Stimulated activated CD4-positive, alpha-beta T cell treated with anti-CD3 and anti-CD28 coated beads, Interleukin-4, amount 100 ng/mL, for 1 hour (primary cell): Measurements from ENCODE around the gene CEBPB.
A peak's percentile ranks its signal among the peaks of the same experiment; 100 is the strongest.
"Not testable (repeated sequence)": the region's sequence is repeated elsewhere in the genome, so short reads cannot be mapped to it uniquely, and the experiment has no call there.

ENCODE experiments used
- DNase-seq: peaks from one replicate; pipeline ENCODE4 v3.0.0-alpha.2; 2020

Gene CEBPB

DNA sequence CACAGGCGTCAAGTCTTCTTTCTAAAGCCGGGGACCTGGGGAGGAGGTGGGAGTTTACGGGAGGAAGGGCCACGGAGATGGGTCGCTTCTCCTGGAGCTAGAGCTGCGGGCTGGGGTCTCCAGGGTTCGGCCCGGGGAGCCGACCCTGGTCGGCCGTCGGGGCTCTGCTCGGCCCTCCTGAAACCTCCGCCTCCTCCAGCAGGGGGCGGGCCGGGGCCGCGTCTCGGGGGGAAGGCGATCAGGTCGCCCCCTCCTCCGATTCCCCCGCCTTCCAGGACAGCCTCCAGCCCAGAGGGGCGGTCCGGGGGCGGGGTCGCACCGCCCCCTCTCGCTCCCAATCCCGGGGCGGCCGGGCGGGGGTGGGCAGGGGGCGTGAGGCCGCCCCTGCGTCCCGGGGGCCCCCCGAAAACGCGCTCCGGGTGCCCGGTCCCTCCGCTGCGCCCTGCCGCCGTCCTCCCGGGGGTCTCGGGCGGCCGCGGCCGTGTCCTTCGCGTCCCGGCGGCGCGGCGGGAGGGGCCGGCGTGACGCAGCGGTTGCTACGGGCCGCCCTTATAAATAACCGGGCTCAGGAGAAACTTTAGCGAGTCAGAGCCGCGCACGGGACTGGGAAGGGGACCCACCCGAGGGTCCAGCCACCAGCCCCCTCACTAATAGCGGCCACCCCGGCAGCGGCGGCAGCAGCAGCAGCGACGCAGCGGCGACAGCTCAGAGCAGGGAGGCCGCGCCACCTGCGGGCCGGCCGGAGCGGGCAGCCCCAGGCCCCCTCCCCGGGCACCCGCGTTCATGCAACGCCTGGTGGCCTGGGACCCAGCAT lies at the start of gene CEBPB:
Gene CEBPB, plus strand, starts transcription at position 580 of the 814 bp plus-strand sequence. Its CDS starts 204 bp downstream, at position 784.
- DNase-seq = peak; percentile 82

GRCh38 chr20:50141018-50141675 lies 49.5 kb upstream of the CEBPB start:
- no peak for DNase-seq

- no peak for DNase-seq
Measured at GRCh38 chr20:50141811-50142561, 48.6 kb upstream of the CEBPB start.

- no peak for DNase-seq
Measured at GRCh38 chr20:50142812-50143211, 47.8 kb upstream of the CEBPB start.

DNA sequence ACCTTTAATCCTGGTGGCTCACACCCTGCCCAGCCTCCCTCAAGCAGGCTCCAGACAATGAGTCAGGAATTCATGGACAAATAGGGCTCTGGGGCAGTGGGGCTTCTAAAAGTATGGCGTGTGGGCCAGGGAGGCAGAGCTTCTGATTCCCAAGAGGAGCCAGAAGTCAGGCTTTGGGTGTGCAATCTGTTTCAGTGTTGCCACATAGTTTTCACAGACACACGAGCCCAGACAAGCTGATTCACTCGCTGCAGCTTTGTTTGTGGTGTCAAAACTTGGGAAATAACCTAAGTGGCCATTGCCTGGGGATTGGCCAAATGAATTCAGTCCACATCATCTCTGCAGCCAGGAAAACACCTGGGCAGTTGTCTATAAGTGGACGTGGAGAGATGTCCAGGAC lies 46.3 kb upstream of the CEBPB start:
- no peak for DNase-seq

GRCh38 chr20:50145566-50145965 lies 45.1 kb upstream of the CEBPB start:
- no peak for DNase-seq

DNA sequence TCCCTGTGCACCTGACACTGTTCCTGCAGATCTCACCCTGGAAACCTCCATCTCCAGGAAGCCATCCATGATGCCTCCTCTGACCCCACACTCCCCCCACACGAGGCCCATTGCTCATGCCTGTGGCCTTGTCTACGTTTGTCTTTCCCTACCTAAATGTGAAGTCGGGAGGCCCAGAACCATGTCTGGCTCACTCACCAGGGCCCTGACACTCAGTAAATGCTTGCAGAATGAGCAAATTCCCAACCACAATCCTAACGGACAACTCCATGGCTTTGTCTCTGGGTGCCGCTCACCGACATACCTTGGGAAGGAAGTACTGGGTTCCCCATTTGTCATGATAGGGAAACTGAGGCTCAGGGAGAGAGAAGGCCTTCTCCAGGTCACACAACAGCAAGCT lies 44.4 kb upstream of the CEBPB start:
- DNase-seq = no peak

DNA sequence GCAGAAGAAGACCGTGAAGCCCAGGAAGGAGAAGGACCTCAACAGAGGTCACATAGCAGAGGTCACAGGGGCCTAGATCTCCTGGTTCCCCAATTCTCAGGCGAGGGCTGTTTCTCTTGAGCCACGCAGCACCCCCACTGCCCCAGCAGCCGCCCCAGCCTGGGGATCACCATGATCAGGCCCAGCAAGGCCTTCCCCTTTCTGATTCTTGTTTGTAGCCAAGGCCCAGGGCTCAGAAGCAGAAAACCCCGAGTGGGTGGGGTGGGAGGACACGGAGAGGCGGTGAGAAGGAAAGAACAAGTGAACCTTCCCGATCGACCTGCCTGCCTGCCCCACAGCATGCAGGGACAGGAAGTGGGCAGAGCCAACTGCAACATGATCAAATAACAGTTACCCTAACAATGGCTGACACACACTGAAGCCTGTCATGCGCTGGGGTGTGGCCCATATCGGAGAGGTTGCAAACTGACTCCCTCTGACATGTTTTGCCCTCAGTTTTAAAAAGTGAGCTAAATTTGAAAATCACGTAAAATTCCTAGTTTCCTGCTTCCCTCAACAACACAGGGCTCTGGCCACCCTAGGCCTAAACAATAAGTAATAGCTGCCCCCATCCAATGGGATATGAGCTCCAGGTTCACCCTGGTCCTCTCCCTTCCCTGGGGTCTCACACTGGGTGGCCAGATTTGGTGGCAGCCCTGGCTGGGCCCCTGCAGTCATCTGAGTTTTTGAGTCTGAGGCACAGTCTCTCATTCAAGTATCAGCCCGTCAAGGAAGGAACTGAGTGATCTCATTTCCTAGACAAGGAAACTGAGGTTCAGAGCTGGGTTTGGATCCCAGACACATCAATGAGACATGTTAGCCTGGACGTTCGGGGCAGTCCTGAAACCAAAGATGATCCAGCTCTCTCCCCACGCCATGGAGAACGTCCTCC lies 43.6 kb upstream of the CEBPB start:
- peak; percentile 74 for DNase-seq

DNA sequence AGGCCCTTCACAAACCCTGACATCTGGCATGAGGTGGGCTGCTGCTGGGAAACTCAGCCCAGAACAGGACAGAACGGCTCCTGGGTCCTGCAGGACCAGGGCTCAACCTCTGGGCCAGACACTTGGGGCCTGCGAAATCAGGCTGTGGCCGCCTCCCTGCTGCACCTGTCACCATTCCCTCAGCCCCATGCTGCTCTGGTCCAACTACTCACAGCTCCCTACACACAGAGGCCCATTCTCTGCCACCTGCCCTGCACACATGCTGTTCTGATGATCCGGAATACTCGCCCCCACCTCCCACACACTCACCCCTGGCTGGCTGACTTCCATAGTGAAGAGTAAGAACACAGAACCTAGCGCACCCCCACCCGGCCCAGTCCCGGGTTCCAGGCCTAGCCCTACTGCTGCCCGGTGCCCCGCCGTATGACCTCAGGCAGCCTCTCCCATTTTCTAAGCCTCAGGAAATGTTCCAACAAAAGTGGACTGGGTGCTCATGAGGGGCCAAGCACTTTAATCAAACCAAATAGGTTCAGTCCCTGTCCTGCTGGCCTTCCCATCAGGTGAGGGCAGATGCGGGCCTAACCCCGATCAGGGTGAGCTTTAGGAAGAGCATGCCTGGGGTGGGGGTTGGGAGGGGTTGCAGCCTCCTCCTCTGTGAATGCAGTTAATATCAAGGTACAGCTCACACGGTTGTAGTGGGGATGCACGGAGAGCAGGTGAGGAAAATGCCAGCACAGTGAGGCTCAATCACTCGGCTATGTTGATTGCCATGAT lies 41.0 kb upstream of the CEBPB start:
- no peak for DNase-seq

DNA sequence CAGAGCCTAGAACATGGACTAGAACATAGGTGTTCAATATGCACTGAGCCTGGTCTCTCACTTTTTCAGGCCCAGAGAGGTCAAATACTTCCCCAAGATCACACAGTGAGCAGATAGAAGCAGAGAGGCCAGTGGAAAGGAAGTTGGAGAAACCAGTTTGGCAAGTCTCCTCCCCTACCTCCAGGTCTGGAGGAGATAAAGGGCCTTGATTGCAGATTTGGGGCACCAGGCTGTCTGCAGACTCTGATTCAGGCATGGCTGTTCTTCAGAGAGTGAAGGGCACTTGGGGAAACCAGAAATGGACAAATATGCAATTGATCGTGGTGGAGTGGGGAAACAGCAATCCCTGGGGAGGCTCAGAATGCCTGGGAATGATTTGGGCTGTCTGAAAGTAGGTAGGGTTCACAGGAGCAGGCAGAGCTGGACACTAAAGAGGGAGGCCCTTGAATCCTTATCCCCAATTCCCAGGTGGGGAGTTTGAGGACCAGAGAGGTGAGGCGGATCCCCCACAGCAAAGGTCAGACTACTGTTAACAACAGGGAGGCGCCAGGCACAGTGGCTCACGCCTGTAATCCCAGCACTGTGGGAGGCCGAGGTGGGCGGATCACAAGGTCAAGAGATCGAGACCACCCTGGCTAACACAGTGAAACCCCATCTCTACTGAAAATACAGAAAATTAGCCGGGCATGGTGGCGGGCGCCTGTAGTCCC lies 39.4 kb upstream of the CEBPB start:
- DNase-seq = no peak

DNA sequence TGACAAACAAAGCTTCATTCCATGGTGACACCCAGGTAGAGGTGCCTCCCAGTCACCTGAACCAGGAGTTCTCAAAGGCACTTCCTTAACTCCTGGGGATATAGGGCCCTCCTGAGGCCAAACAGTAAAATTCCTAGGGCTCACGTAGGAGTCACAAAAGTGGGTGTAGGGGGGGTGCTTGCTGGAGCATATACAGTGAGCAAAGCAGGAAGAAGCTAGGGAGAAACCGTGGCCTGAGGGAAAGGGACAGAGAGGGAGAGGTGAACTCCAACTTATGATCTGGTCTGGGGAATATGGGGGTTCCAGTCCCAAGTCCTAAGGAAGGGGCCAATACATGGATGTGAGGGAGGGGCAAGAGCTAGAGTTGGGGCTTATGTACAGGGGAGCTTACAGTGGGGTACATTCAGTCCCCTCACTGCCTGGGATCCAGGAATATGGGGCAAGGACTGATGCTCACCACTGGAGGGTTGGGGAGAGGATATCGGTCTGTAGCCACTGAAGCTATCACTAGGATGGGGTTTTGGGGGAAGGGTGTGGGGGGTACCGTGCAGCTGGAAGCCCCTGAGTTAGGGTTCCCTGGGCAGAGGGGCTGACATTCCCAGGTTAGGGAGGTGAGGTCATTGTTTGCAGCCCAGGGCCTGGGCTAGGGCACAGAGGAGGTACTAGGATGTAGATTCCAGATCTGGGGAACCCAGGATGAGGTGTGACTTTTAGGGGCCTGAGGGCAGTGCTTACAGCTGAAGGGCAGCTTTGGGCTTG lies 38.1 kb upstream of the CEBPB start:
- no peak for DNase-seq

DNA sequence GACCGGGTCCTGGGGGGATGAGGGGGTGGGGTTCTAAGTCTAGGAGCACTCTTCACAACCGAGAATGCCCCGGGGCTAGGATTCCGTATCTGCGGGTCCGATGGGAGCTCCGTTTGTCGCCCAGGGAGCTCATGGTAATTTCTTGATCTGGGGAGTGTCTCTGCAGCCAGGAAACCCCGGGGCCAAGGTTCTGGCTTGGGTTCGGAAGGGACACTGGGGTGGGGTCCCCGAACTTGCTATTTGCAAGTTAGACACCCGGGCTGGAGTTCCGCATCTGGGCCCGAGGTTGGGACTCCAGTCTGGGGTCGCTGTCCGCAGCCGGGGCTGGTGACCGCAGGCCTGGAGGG lies 37.5 kb upstream of the CEBPB start:
- DNase-seq = no peak

- peak; percentile 83 for DNase-seq
Measured at GRCh38 chr20:50153500-50154377, 36.9 kb upstream of the CEBPB start, which contains the start of gene PEDS1. Gene PEDS1, minus strand, starts transcription at chr20:50153723. Its CDS starts 86 bp downstream, at chr20:50153637.

DNA sequence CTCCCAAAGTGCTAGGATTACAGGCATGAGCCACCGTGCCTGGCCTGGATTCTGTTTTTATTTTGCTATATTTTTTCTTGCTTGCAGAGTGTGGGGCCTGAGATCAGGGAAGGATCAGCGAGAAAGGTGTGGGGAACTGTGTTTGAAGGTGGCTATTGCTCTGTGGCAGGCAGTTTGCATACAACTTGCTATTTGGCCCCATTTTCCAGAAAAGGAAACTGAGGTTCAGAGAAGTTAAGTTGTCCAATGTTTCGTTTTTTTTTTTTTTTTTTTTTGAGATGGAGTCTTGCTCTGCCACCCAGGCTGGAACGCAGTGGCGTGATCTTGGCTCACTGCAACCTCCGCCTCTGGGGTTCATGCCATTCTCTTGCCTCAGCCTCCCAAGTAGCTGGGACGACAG lies 29.1 kb upstream of the CEBPB start:
- DNase-seq = not testable (repeated sequence)

GRCh38 chr20:50163570-50164317 lies 26.9 kb upstream of the CEBPB start:
- DNase-seq = no peak

GRCh38 chr20:50165684-50166554 lies 24.7 kb upstream of the CEBPB start:
- peak; percentile 86 for DNase-seq

DNA sequence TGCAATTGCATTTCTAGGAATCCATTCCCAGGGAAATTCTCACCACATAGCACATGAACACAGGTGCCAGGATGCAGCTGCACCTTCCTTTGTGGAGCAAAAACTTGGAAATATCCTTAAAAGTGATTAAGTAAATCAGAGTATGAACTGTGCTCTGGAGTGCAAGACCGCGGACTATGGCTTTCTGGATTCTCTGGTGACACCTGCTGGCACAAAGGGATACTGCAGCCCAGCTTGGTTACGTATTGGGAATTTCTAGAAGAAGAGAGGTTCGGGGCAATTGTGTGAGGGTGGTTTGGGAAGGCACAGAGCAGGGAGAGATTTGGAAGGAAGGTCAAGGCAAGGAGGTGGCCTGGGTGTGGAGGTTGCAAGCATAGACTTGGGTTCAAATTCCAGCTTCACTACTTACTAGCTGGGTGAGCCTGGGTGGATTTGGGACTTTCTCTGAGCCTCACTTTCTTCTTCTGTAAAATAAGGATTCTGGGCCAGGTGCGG lies 21.3 kb upstream of the CEBPB start:
- peak; percentile 82 for DNase-seq
